K562 (cell line): Measurements from ENCODE around the gene INCA1. TPM values are rescaled to one million over a fixed set of nuclear protein-coding genes. Genes with fewer than 3 reads are reported as not detected.
A peak's percentile ranks its signal among the peaks of the same experiment; 100 is the strongest.

Experiments used
- ARID4B ChIP-seq: sonication (generic); formaldehyde crosslinking; IDR thresholded peaks from 2 replicates; pipeline ENCODE4 v1.8.0; 2022; ENCODE audit warnings: mild to moderate bottlenecking, missing genetic modification reagents
- EHMT2 ChIP-seq: fragments of 450-650 bp; IDR thresholded peaks from 2 replicates; pipeline ENCODE4 v1.6.1; 2018; ENCODE audit warnings: antibody characterized with exemption
- ELF1 ChIP-seq: fragments of 200-800 bp; sonication (Bioruptor generic); IDR thresholded peaks from 2 replicates; pipeline ENCODE4 v1.6.1; 2016; ENCODE audit warnings: missing genetic modification characterization, missing compliant biosample characterization
- FOS ChIP-seq: IDR thresholded peaks from 3 replicates; pipeline ENCODE4 v1.6.1; 2011; ENCODE audit not compliant: insufficient read length; ENCODE audit errors: extremely low read depth
- MBD2 ChIP-seq: sonication (generic); IDR thresholded peaks from 2 replicates; pipeline ENCODE4 v1.6.1; 2016; ENCODE audit warnings: low read depth, borderline replicate concordance
- PCBP2 ChIP-seq: fragments of 200-400 bp; formaldehyde crosslinking; IDR thresholded peaks from 2 replicates; pipeline ENCODE4 v1.6.1; 2018; ENCODE audit warnings: low read length, low read depth, mild to moderate bottlenecking, moderate library complexity; ENCODE audit not compliant: poor library complexity, severe bottlenecking
- PHB2 ChIP-seq: fragments of 450-650 bp; IDR thresholded peaks from 2 replicates; pipeline ENCODE4 v1.6.1; 2017; ENCODE audit warnings: low read depth
- RNF2 ChIP-seq: sonication (generic); IDR thresholded peaks from 2 replicates; pipeline ENCODE4 v1.6.1; 2016
- SMAD2 ChIP-seq: fragments of 150-350 bp; IDR thresholded peaks from 2 replicates; pipeline ENCODE4 v1.6.1; 2014; ENCODE audit warnings: low read depth, mild to moderate bottlenecking, low read length
- SRSF3 ChIP-seq: fragments of 200-400 bp; formaldehyde crosslinking; IDR thresholded peaks from 2 replicates; pipeline ENCODE4 v1.6.1; 2016; ENCODE audit warnings: mild to moderate bottlenecking, low read length, moderate library complexity; ENCODE audit not compliant: insufficient read depth
- THAP7 ChIP-seq: fragments of 250-450 bp; sonication (Bioruptor Pico); IDR thresholded peaks from 2 replicates; pipeline ENCODE4 v1.5.0; 2021
- TRIM24 ChIP-seq, 2 experiments: fragments of 450-650 bp; IDR thresholded peaks; 2 replicates each; pipeline ENCODE4 v1.6.1; 2016
- ZNF609 ChIP-seq: sonication (generic); formaldehyde crosslinking; IDR thresholded peaks from 2 replicates; pipeline ENCODE4 v1.8.1; 2023; ENCODE audit warnings: missing genetic modification reagents, mild to moderate bottlenecking, borderline replicate concordance
- ZNF766 ChIP-seq: fragments of 200-800 bp; sonication (Bioruptor generic); conservative IDR thresholded peaks from 2 replicates; pipeline ENCODE4 v1.6.1; 2016; ENCODE audit warnings: missing genetic modification characterization, missing compliant biosample characterization
- polyA plus RNA-seq, 8 experiments: library from polyadenylated mRNA; depleted of rRNA in 4 of 8; stranded (reverse) in 5 of 8; unstranded in 3 of 8; fragments of >200 nt; fragmentation: Nextera tagmentation in 2 of 8; fragmentation: Illumina TruSeq in 1 of 8; extraction: Ambion mirVana in 2 of 8; extraction: Trizol in 1 of 8; gene quantifications; 2 replicates each; pipeline versions ENCODE4 v1.2.1 to v1.2.3, GENCODE V29; 2011 to 2014; ENCODE audit warnings: inconsistent platforms in 1 of 8, missing spikeins in 1 of 8
- total RNA-seq, 7 experiments: library from RNA; depleted of rRNA in 6 of 7; stranded (reverse); fragments of >200 nt in 6 of 7; fragmentation: Illumina TruSeq in 2 of 7; extraction: Trizol in 2 of 7; gene quantifications; 2 replicates each; pipeline versions ENCODE4 v1.2.1 to v1.2.3, GENCODE V29; 2011 to 2021; ENCODE audit warnings: low replicate concordance in 1 of 7
- TF ChIP-seq, protein P1 (sequence below): fragments of 250-450 bp; sonication (Bioruptor Pico); IDR thresholded peaks from 2 replicates; pipeline ENCODE4 v1.5.0; 2020; ENCODE audit warnings: mild to moderate bottlenecking, borderline replicate concordance

Gene INCA1
- total and polyA plus RNA-seq, 9 of the 15 experiments (the other 6 are each of a cell fraction or from before 2014, with no cell fraction given): 0.08 to 0.50 (median 0.13) TPM; not detected in 4

- TF ChIP-seq, protein P1, sequence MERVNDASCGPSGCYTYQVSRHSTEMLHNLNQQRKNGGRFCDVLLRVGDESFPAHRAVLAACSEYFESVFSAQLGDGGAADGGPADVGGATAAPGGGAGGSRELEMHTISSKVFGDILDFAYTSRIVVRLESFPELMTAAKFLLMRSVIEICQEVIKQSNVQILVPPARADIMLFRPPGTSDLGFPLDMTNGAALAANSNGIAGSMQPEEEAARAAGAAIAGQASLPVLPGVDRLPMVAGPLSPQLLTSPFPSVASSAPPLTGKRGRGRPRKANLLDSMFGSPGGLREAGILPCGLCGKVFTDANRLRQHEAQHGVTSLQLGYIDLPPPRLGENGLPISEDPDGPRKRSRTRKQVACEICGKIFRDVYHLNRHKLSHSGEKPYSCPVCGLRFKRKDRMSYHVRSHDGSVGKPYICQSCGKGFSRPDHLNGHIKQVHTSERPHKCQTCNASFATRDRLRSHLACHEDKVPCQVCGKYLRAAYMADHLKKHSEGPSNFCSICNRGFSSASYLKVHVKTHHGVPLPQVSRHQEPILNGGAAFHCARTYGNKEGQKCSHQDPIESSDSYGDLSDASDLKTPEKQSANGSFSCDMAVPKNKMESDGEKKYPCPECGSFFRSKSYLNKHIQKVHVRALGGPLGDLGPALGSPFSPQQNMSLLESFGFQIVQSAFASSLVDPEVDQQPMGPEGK (CRISPR knock-in tag): no peak
- TF ChIP-seq MBD2: no peak
- TF ChIP-seq ZNF766 (CRISPR knock-in tag): no peak
- TF ChIP-seq ARID4B: peak; percentile 87
- no peak for TF ChIP-seq PCBP2
- peak; percentile 84 for TF ChIP-seq ELF1
- no peak for TF ChIP-seq THAP7 (CRISPR knock-in tag)
- no peak for TF ChIP-seq ZNF609 (CRISPR knock-in tag)
- TF ChIP-seq FOS: no peak
- TF ChIP-seq PHB2: no peak
- TF ChIP-seq EHMT2: no peak
- 0 out of 4 replicates have a peak, but pooled peaks of 1 of the 2 experiments have one; percentile 29 for TF ChIP-seq TRIM24 (IDR thresholded peaks at IDR 0.05)
- TF ChIP-seq SRSF3: no peak
- no peak for TF ChIP-seq SMAD2
- TF ChIP-seq RNF2: peak; percentile 49; the same call in 1 of the 2 replicates
Measured at GRCh38 chr17:4986951-4987766, 10.2 kb downstream of the INCA1 start, which contains the start of gene CAMTA2 (continued).
